MG63 (cell line): Measurements from ENCODE around the gene MINDY1. TPM values are rescaled to one million over a fixed set of nuclear protein-coding genes. Genes with fewer than 3 reads are reported as not detected.

ENCODE experiments used
- DNase-seq: peaks from one replicate; pipeline ENCODE4 v3.0.0-alpha.2; 2020
- H3K27me3 ChIP-seq: fragments of 250-450 bp; sonication (Bioruptor Pico); 2 replicates; pipeline ENCODE4 v1.5.1; 2020; ENCODE audit warnings: mild to moderate bottlenecking, moderate library complexity
- H3K36me3 ChIP-seq: fragments of 250-450 bp; sonication (Bioruptor Pico); 2 replicates; pipeline ENCODE4 v1.5.1; 2020; ENCODE audit warnings: mild to moderate bottlenecking, moderate library complexity
- H3K4me3 ChIP-seq: fragments of 250-450 bp; sonication (Bioruptor Pico); 2 replicates; pipeline ENCODE4 v1.5.1; 2020; ENCODE audit warnings: mild to moderate bottlenecking, moderate library complexity
- H3K9me3 ChIP-seq: fragments of 250-450 bp; sonication (Bioruptor Pico); 2 replicates; pipeline ENCODE4 v1.5.1; 2020; ENCODE audit warnings: mild to moderate bottlenecking, moderate library complexity
- total RNA-seq: library from RNA; depleted of rRNA; stranded (reverse); fragments of >200 nt; shearing (Covaris generic); gene quantifications from 2 replicates; pipeline ENCODE4 v1.2.3, GENCODE V29; 2014; ENCODE audit warnings: low replicate concordance

The MINDY1 gene
- total RNA-seq, 1 experiment from 2014 or later: 8.9 TPM

DNA sequence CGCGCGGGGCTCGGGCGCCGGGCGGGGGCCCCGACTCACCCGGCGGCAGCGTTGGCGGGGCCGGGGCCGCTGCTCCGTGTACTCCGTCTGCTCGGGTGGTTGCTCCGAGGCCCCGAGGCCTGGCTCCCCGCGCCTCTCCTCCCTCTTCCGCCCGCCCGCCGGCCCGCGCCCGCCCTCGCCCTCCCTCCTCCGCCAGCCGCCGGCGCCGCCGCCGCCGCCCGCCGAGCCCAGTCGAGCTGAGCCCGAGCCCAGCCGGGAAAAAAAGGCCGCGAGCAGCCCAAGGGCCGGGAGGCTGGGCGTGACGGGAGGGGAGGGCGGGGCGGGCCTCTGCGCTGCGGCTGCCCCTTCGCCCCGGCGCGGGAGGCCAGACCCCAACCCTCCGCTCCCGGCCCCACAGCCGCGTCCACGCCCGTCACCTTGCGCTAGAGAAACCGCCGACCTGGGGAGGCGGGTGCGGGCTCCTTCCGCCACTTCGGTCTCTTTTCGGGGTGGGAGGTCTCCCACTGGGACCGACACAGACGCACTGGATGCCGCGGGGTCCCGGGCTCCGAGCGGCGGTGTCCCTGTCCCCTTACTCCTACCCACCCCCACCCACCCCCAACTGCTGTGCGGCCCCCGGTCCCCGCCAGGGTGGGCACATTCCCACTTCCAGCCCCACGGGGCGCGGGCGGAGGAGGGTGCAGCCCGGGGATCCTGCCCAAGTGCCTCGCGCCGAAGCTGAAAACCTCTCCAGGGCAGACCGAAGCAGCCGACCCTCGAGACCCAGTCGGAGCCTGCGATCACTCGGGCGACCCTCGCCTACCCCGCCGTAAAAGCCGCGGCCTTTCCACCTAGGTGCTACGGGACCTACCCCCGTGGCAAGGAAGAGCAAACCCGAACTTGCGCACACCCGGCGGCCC is 31.9 kb downstream of the MINDY1 start, which contains the start of gene CERS2:
CERS2 (minus strand) TSS at position 256 of the 899 bp plus-strand sequence. CDS start 5,745 bp downstream, outside the sequence.
- peak within 1 kb of the TSS; percentile 82 for H3K4me3 ChIP-seq
- no peaks in the 10 kb centered on the region for H3K27me3 ChIP-seq
- H3K9me3 ChIP-seq: no peaks in the 10 kb centered on the region
- H3K36me3 ChIP-seq: peaks cover 33% of the 10 kb centered on the region
- peak; percentile 88 for DNase-seq

DNA sequence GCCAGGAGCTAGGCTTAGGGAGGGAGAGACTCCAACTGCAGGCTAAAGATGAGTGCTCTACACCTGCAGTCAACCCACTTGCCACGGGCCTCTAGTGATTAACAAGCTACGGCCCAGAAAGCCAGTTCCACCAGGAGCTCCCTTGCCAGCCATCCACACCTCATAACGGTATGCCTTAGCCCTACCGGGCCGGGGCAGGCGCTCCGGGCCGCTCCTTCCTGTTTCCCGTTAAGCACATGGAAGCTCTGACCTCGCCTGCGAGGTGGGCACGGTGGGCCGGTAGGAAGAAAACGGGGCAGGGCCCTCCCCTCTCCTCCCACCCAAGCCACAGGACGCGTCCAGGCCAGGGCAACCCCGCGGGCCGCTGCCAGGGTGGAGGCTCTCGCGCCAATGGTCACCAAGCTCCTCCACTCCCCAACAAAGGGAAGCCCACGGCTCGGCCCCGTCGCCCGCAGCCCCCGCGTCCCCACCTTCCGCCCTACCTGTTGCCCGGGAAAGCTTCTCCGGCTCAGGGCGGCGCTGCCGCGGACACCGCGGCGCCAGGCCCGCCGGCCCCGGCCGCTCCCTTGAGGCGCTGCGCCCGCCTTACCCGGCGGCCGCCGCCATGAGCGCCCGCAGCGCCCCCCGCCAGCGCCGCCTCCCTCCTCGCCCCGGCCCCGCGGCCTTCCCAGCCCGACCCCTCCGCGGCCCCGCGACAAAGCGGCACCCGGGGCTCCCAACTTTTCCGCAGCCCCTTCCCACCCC is 32.7 kb downstream of the MINDY1 start:
- DNase-seq: peak; percentile 55
- no peaks in the 10 kb centered on the region for H3K9me3 ChIP-seq
- H3K4me3 ChIP-seq: peak overlapping the region; percentile 82
- no peaks in the 10 kb centered on the region for H3K27me3 ChIP-seq
- H3K36me3 ChIP-seq: peaks cover 41% of the 10 kb centered on the region

DNA sequence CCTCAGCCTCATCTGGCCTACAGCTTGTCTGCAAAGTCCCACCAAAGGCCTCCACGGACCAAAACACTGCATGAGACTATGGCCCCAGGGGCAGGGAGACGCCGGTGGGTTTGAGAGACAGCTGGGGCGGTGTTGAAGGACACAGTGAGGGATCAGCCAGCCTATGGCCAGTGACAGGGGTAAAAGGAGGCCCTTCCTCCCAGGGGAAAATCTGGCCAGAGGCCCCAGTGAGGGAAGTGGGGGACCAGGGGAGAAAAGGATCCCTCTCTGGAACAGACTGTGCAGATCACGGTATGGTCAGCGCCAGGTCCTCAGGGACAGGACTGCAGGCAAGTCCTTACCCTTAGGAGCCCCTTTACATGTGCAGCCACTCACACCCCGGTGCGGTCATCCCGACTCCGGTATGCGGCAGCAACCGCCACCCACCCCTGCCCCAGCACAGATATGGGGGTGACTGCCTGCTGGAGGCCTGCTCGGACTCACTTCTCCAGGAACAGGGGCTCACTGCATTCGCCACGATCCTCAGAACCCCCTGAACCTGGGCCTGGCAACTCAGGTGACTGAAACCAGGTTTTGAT is 33.4 kb downstream of the MINDY1 start:
- no peaks in the 10 kb centered on the region for H3K27me3 ChIP-seq

DNA sequence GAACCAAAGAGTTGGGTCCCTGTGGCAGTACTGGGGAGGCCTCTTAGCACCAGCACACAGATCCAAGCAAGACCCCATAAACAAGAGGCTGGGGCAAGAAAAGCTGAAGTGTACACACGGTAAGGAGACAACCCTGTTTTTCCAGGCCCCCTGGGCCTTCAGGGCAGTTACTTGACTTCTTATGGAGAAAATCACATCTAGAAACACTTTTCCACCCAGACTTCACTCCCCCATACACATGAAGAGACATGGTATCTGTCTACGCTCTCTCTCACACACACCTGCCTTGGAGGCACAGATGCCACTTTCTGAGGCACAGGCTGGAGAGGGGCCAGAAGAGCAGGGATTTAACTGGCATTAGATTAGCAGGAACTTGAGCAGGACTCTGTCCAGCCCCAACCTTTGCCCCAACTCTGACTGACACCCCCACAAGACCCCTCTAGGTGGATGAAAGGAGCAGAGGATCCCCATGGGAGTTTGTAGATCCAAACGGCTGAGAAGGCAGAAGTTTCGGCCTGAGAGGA is 34.2 kb downstream of the MINDY1 start:
- Histone ChIP-seq H3K9me3 (no peaks in the 10 kb centered on the region), H3K4me3 (peak overlapping the region; percentile 82), H3K36me3 (peaks cover 57% of the 10 kb centered on the region), H3K27me3 (no peaks in the 10 kb centered on the region)
- no peak for DNase-seq

More for the DNA sequence above, 33.4 kb downstream of the MINDY1 start:
- peak overlapping the region; percentile 82 for H3K4me3 ChIP-seq
- DNase-seq: peak; percentile 46
- H3K36me3 ChIP-seq: peaks cover 48% of the 10 kb centered on the region
- H3K9me3 ChIP-seq: no peaks in the 10 kb centered on the region

DNA sequence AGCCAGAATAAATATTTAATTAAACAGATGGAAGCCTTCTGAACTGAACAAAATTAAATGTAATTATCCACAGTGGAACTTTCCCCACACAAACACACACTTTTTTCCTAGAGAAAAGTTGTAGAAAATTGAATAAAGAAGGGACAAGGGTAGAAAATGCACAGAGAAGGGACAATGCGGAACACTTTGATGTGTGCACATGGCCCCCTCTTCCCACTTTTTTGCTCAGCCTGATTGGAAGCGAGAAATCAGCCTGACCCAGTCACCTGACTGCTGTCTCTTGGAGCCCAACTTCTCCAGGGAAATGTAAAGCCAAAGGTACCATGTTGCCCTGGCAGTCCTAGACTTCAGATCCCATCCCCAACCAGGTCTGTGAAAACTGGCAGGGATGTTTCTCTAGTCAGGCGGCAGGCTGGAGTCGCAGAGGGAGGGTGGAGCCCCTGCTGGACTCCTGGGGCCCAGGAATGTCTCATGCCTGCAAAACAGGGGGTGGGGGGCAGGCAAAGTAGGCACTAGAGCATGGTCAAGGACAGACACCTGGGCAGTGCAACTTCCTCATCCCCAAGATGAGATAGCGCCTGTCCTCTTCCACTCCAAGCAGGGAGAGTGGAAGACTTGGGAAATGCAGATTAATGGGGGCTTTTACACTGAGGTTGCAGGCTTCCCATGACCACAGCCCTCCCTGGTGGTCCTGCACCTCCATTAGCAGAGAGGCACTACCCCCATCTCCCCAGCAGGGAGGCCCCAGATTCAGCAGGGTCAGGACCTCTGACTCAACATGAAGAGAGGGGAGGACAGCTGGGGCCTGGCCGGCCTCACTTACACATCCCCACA is 34.9 kb downstream of the MINDY1 start:
- DNase-seq: peak; percentile 42
- Histone ChIP-seq H3K9me3 (no peaks in the 10 kb centered on the region), H3K36me3 (peaks cover 63% of the 10 kb centered on the region), H3K27me3 (no peaks in the 10 kb centered on the region), H3K4me3 (no peak overlapping the region)

DNA sequence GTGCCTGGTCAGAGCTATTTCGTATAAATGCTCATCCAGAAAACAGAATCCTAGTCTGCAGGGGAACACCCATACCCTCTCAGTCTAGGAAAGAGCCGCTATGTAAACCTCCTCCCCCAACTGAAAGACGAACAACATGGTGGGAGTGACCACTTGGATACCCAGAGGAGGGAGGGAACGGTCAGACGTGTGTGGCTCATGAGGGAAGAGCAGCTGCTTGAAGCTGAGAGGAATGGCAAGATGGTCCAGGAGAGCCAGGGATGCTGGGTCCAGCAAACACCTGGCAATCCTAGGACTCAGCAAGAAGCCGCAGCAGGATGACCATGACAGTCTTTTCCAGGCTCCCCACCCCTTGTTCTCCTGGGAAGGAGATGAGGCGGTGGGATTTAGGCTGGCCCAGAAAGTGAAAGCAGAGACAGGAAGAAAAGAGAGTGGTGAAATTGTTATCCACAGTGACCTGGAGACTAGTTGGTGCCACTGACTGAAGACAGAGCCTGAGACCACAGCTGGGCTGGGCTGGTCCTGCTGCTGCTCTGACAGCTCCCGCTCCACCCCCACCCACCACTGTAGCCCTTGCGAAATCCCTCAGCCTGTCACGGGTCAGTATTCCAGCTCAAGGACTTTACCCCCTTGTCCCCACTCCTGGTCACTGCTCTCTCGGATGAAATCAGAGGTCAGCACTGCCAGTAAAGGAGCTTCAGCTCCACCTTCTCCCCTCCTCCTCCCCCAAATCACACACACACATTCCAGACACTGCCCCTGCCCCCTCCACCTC is 35.7 kb downstream of the MINDY1 start:
- H3K4me3 ChIP-seq: no peak overlapping the region
- H3K9me3 ChIP-seq: no peaks in the 10 kb centered on the region
- DNase-seq: no peak
- H3K36me3 ChIP-seq: peaks cover 71% of the 10 kb centered on the region
- no peaks in the 10 kb centered on the region for H3K27me3 ChIP-seq

DNA sequence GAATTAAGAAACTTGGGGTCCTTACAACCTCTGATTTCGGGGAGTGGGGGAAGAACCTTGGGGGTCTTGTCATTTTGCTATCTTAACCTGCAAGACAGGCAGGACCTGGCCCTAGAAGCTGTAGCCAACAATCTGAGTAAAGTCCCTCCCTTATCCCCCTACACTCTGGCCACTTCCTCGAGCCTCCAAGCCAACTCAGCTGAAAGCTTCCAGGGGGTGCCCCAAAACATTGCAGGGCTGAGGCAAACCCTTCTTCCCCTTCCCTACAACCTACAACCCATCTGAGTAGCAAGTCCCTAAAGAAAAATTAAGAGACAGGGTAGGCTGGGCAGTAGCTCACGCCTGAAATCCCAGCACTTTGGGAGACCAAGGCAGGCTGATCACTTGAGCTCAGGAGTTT is 37.1 kb downstream of the MINDY1 start:
- Histone ChIP-seq H3K9me3 (no peaks in the 10 kb centered on the region), H3K27me3 (no peaks in the 10 kb centered on the region), H3K36me3 (peaks cover 84% of the 10 kb centered on the region), H3K4me3 (no peak overlapping the region)
- DNase-seq: no peak

DNA sequence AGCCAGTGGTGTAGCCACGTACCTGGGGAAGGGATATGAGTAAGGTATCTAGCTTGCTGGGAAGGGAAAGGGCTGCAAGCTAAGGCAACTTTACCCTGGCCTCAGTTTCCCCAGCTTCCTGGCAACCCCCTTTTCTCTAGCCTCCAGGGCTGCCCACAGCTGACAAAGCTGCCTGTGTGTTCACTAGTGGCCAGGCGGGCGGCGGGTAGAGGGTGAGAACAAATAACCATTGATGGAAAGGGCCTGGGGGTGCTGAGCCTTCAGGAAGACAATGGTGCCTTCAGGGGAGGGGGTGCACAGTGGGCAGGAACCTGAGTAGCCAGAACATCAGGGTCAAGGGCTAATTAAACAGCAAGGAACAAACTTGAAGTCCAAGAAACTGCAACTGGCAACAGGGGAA is 38.2 kb downstream of the MINDY1 start:
- H3K9me3 ChIP-seq: no peaks in the 10 kb centered on the region
- H3K27me3 ChIP-seq: no peaks in the 10 kb centered on the region
- DNase-seq: no peak
- peaks cover 92% of the 10 kb centered on the region for H3K36me3 ChIP-seq
- H3K4me3 ChIP-seq: no peak overlapping the region

DNA sequence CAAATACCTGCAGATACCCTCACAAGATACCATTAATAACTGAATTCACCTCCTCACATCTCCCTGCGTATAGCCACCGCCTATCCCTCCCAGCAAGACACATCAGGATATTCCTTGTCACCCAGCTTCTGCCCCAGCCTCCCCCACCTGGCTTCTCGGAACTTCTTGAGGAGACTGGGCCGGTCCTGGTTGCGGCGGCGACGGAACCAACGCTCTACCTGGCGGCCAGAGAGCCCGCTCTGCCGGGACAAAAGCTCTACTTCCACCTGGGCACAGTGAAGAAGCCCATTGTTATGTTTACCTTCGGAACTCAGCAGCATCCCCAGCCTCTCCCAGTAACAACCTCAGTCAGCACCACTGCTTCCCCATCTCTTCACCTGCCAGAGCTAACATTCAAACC is 38.8 kb downstream of the MINDY1 start:
- no peak overlapping the region for H3K4me3 ChIP-seq
- H3K9me3 ChIP-seq: no peaks in the 10 kb centered on the region
- no peaks in the 10 kb centered on the region for H3K27me3 ChIP-seq
- DNase-seq: no peak
- H3K36me3 ChIP-seq: peaks cover 92% of the 10 kb centered on the region

DNA sequence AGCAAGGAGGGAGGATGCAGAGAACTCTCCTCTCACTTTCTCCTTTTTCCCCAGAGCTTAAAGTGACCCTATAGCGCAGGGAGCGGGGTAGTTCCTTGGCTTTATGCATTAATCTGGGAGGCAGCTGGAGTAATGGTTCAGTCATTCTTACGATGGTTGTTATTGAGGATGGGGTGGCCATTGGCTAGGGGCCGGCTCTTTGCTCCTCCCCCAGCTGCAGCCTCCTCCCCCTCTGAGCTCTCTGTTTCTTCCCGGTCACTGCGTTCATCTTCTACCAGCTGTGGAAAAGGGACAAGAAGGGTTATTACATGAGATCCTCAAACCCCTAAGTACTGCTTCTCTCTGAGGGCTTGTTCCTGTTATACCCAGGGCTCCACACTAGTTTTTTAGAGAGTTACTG is 40.7 kb downstream of the MINDY1 start:
- Histone ChIP-seq H3K36me3 (peaks cover 96% of the 10 kb centered on the region), H3K4me3 (no peak overlapping the region)

DNA sequence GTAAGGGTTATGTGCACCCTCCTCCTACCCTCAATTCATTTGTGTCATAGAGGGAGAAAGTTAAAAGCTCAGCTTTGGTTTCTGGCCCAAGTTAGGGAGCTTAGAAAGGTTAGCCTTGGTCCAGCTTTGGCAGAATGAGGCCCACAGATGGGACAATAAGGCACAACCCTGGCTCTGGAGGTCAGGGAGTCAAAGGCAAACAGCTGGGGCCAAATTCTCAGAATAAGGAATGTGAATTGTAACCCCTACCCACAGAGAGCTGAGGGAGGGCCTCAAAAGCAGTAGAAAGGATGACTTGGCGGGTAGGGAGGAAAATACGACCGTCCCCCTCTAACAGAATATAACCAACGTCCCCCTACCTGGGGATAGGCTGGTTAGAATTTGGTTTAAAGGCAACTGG is 41.1 kb downstream of the MINDY1 start:
- Histone ChIP-seq H3K36me3 (peaks cover 96% of the 10 kb centered on the region), H3K27me3 (no peaks in the 10 kb centered on the region)
- no peak for DNase-seq

More for the DNA sequence above, 40.7 kb downstream of the MINDY1 start:
- Histone ChIP-seq H3K27me3 (no peaks in the 10 kb centered on the region), H3K9me3 (no peaks in the 10 kb centered on the region)
- no peak for DNase-seq

DNA sequence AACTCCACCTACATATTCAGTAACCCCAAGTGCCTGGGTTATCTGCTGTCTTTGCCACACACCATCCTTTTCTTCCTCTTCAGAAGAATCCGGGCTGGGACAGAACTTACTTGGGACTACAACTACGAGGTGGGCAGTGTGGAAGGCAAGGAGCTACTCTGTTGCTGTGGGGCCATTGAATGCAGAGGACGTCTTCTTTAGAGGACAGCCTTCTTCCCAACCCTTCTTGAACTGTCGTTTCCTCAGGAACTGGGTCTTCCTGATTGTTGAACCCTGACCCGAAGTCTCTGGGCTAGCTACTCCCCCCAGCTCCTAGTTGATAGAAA is 42.6 kb downstream of the MINDY1 start:
- peaks cover 97% of the 10 kb centered on the region for H3K36me3 ChIP-seq
- H3K4me3 ChIP-seq: no peak overlapping the region
- H3K9me3 ChIP-seq: no peaks in the 10 kb centered on the region
- DNase-seq: no peak
- H3K27me3 ChIP-seq: no peaks in the 10 kb centered on the region

More for the DNA sequence above, 41.1 kb downstream of the MINDY1 start:
- Histone ChIP-seq H3K9me3 (no peaks in the 10 kb centered on the region), H3K4me3 (no peak overlapping the region)

DNA sequence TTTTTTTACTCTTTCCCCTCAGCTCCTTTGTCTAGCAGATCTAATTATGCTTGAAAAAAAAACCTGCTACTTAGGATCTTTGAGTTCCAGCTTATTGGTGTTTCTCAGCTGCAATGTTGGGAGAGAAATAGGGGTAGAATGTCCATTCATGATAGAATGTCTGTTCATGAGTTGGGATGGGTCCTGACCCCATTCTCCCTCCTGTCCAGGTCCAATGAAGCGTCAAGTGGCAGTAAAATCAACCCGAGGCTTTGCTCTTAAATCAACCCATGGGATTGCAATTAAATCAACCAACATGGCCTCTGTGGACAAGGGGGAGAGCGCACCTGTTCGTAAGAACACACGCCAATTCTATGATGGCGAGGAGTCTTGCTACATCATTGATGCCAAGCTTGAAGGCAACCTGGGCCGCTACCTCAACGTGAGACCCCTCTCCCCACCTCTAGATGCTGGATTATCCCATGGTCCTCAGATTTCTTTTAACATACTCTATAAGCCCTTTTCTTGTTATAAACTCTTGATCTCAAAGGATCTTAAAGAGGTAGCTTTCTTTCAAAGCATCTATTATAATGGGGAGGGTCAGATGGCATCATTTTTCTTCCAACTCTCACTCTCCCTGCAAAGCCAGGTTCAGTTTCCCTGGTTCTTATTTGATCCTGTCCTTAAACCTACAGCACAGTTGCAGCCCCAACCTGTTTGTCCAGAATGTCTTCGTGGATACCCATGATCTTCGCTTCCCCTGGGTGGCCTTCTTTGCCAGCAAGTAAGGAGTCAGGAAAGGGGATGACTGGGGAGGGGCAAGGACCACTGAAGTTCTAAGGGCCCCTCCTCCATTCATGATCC is 43.2 kb downstream of the MINDY1 start:
- H3K9me3 ChIP-seq: no peaks in the 10 kb centered on the region
- H3K36me3 ChIP-seq: peaks cover 97% of the 10 kb centered on the region
- no peak for DNase-seq
- no peak overlapping the region for H3K4me3 ChIP-seq
- no peaks in the 10 kb centered on the region for H3K27me3 ChIP-seq

DNA sequence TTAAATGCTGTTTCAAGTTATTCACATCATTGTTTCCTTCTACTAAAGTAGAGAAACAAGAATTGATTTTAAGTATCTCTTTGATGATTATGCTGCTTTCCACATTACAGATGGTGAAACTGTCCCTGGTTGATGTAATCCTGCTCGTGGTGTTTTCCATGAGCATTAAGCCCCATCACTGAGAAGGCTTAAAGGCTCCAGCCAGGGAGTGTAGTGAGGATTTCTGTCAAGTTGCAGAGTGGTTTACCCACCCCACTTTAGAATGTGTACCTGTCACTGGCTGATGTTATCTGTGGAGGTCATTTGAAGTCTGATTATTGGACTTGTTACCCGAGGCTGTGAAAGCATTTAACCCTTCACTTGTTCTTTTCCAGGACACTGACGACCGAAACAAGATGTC is 44.9 kb downstream of the MINDY1 start:
- DNase-seq: no peak
- Histone ChIP-seq H3K9me3 (no peaks in the 10 kb centered on the region), H3K27me3 (no peaks in the 10 kb centered on the region), H3K36me3 (peaks cover 91% of the 10 kb centered on the region), H3K4me3 (no peak overlapping the region)

DNA sequence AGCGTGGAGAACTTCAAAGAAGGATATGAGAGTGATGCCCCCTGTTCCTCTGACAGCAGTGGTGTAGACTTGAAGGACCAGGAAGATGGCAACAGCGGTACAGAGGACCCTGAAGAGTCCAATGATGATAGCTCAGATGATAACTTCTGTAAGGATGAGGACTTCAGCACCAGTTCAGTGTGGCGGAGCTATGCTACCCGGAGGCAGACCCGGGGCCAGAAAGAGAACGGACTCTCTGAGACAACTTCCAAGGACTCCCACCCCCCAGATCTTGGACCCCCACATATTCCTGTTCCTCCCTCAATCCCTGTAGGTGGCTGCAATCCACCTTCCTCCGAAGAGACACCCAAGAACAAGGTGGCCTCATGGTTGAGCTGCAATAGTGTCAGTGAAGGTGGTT is 46.1 kb downstream of the MINDY1 start:
- H3K4me3 ChIP-seq: no peak overlapping the region
- DNase-seq: no peak
- H3K9me3 ChIP-seq: no peaks in the 10 kb centered on the region
- H3K27me3 ChIP-seq: no peaks in the 10 kb centered on the region
- peaks cover 89% of the 10 kb centered on the region for H3K36me3 ChIP-seq
